ENCODE data around the gene TIAM1. TPM values are rescaled to one million over a fixed set of nuclear protein-coding genes. Genes with fewer than 3 reads are reported as not detected.

The TIAM1 gene
- total RNA-seq, 4 donors from 2014 or later, result 2.6 to 11.0 (median 6.9) TPM

DNA sequence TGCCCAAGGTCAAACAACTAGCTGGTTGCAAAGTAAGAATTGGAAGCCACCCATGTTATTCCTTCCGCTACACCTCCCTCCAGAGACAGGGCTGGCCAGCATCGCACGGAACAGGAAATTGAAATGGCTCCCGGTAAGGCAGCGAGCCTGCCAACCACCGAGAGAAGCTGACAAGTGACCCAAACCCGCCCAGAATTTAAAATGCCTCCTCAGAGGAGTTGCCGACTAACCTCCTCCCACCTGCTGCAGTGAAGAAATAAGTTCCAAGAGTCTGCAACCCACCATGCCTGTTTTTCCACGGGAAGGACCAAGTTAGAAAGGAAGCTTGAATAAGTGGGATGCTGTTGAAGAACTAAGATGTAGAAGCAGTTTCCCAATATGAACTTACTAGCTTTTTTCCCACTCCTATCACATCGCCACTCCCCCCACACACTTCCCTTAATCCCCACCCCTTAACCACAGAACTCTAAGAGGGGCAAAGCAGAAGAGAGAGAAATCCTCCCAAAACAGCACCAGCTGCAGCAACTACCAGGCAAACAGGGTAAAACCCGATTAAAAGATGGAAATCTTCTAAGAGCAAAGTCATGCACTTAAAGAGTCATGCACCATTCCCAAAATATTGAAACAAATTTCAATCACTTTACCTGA lies 78.6 kb downstream of the TIAM1 start:
- no peak overlapping the region for H3K4me3 ChIP-seq
- WGBS, 2 donors (ENCODE audit: low coverage in 1 of 2), result 37 to 53% methylated on average over 2 to 7 of the region's 11 CpGs
- H3K36me3 ChIP-seq, result no peaks in the 10 kb centered on the region
- ATAC-seq, result peak; percentile 36
- TF ChIP-seq POLR2AphosphoS5 (IDR thresholded peaks at IDR 0.05) (no peak), EP300 (IDR thresholded peaks at IDR 0.05) (no peak), POLR2A (IDR thresholded peaks at IDR 0.05) (no peak)
- TF ChIP-seq, protein P1, sequence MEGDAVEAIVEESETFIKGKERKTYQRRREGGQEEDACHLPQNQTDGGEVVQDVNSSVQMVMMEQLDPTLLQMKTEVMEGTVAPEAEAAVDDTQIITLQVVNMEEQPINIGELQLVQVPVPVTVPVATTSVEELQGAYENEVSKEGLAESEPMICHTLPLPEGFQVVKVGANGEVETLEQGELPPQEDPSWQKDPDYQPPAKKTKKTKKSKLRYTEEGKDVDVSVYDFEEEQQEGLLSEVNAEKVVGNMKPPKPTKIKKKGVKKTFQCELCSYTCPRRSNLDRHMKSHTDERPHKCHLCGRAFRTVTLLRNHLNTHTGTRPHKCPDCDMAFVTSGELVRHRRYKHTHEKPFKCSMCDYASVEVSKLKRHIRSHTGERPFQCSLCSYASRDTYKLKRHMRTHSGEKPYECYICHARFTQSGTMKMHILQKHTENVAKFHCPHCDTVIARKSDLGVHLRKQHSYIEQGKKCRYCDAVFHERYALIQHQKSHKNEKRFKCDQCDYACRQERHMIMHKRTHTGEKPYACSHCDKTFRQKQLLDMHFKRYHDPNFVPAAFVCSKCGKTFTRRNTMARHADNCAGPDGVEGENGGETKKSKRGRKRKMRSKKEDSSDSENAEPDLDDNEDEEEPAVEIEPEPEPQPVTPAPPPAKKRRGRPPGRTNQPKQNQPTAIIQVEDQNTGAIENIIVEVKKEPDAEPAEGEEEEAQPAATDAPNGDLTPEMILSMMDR (IDR thresholded peaks at IDR 0.05), result no peak
- H3K27me3 ChIP-seq, result peaks cover 22% of the 10 kb centered on the region
- H3K9me3 ChIP-seq, result no peaks in the 10 kb centered on the region
- H3K27ac ChIP-seq, result no peak overlapping the region
- H3K4me1 ChIP-seq, result no peaks in the 10 kb centered on the region

DNA sequence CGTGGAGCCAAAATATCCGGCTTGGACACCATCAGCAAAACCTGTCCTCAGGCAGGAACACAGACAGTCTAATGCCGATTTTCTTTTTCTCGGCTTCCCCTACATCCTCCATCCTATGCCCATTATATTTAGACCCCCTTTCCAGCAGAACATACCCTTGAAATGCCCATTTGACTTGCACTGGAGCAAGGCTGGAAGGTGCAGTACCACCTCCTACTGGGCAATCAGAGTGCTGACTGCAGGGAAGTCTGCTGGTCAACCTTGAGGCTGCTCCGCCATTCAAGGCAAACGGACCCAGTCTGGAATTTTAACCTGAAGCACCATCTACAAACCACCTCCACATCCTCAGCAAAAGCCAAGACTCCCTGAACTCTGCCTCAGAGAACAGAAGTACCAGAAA lies 79.5 kb downstream of the TIAM1 start:
- Histone ChIP-seq H3K4me1 (no peaks in the 10 kb centered on the region), H3K27me3 (peaks cover 19% of the 10 kb centered on the region), H3K9me3 (no peaks in the 10 kb centered on the region), H3K4me3 (no peak overlapping the region), H3K36me3 (no peaks in the 10 kb centered on the region), H3K27ac (no peak overlapping the region)
- ATAC-seq, result no peak
- TF ChIP-seq EP300 (IDR thresholded peaks at IDR 0.05) (no peak), POLR2AphosphoS5 (IDR thresholded peaks at IDR 0.05) (no peak), POLR2A (IDR thresholded peaks at IDR 0.05) (no peak)
- TF ChIP-seq, protein P1 (IDR thresholded peaks at IDR 0.05), result no peak
- WGBS, 2 donors (ENCODE audit: low coverage in 1 of 2), result 92 to 95% methylated on average over 4 to 5 of the region's 6 CpGs

DNA sequence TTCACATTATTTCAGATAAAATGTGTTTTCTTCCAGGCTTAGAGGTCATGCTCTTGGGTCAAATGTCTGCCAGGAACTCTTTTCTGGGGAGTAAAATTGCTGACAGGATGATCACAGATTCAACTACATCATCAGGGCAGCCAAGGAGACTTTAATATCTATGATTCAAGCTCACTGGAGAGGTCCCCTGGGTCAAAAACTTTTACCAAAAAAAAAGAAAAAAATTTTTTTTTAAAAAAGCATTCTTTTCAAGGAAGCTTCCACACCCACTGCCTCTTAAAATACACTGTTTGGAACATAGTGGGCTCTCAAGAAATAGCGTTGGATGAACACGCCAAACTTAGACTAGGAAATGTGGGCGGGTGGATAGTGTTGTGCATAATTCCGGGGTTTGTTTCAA lies 81.3 kb downstream of the TIAM1 start:
- Histone ChIP-seq H3K27me3 (peaks cover 19% of the 10 kb centered on the region), H3K4me1 (no peaks in the 10 kb centered on the region), H3K36me3 (no peaks in the 10 kb centered on the region), H3K27ac (no peak overlapping the region), H3K9me3 (no peaks in the 10 kb centered on the region), H3K4me3 (no peak overlapping the region)
- TF ChIP-seq EP300 (IDR thresholded peaks at IDR 0.05), result no peak
- TF ChIP-seq, protein P1 (IDR thresholded peaks at IDR 0.05), result no peak
- no peak for TF ChIP-seq POLR2A (IDR thresholded peaks at IDR 0.05)
- TF ChIP-seq POLR2AphosphoS5 (IDR thresholded peaks at IDR 0.05), result no peak
- no peak for ATAC-seq
- WGBS, 2 donors (ENCODE audit: low coverage in 1 of 2), result 62 to 68% methylated on average over 4 of the region's 4 CpGs

DNA sequence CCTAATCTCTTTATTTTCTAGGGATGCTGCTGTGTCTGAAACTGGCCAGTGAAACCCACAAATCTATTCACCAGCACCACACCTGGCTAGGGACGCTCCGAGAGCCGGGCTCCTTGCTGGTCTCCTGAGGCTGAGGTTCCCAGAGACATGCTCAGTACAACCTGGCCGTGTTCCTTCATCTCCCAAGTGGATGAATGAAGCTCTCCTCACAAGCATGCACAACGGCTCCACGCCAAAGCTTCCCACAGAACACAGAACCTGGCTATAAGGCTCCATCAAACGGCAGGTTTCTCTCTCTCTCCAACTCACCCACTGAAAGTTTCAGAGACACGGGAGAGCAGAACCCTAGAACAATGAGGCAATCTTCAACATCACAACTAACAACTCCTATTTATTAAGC lies 82.3 kb downstream of the TIAM1 start:
- WGBS, 2 donors (ENCODE audit: low coverage in 1 of 2), result 85 to 93% methylated on average over 3 to 5 of the region's 8 CpGs
- H3K27ac ChIP-seq, result no peak overlapping the region
- H3K27me3 ChIP-seq, result peaks cover 14% of the 10 kb centered on the region
- H3K9me3 ChIP-seq, result no peaks in the 10 kb centered on the region
- H3K36me3 ChIP-seq, result no peaks in the 10 kb centered on the region
- no peak for TF ChIP-seq POLR2AphosphoS5 (IDR thresholded peaks at IDR 0.05)
- TF ChIP-seq POLR2A (IDR thresholded peaks at IDR 0.05), result no peak
- TF ChIP-seq, protein P1 (IDR thresholded peaks at IDR 0.05), result no peak
- no peak for TF ChIP-seq EP300 (IDR thresholded peaks at IDR 0.05)
- ATAC-seq, result no peak
- no peak overlapping the region for H3K4me3 ChIP-seq
- no peaks in the 10 kb centered on the region for H3K4me1 ChIP-seq

DNA sequence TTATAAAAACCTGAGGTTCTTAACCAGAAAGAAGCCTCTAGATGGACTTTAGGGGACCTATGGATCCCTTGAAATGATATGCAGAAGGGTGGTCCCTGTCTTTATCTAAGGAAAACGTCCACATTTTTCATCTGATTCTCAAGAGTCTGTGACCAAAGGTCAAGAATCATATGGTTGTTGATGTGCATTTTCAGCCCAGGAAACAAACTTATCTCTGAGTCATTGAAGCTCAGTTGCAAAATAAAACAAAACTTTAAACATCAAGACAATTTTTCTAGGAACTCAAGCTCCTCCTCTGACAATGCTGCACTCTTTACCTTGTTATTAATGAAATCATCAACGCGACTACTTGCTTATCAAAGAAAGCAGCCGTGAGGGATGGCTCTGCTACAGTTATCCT lies 83.3 kb downstream of the TIAM1 start:
- 59 to 60% methylated on average over 4 of the region's 4 CpGs for WGBS, 2 donors (ENCODE audit: low coverage in 1 of 2)
- Histone ChIP-seq H3K27ac (no peak overlapping the region), H3K27me3 (peaks cover 8% of the 10 kb centered on the region), H3K9me3 (no peaks in the 10 kb centered on the region), H3K4me3 (no peak overlapping the region), H3K36me3 (no peaks in the 10 kb centered on the region), H3K4me1 (no peaks in the 10 kb centered on the region)
- ATAC-seq, result no peak
- no peak for TF ChIP-seq POLR2A (IDR thresholded peaks at IDR 0.05)
- no peak for TF ChIP-seq EP300 (IDR thresholded peaks at IDR 0.05)
- TF ChIP-seq POLR2AphosphoS5 (IDR thresholded peaks at IDR 0.05), result no peak
- TF ChIP-seq, protein P1 (IDR thresholded peaks at IDR 0.05), result no peak

Data from gastroesophageal sphincter (tissue), 4 donors.